Muscle layer of colon (tissue), 2 donors: ENCODE data around the gene CCL3.
"Not testable (repeated sequence)": the region's sequence is repeated elsewhere in the genome, so short reads cannot be mapped to it uniquely, and the experiment has no call there.

Source experiments
- H3K27ac ChIP-seq: one replicate; pipeline ENCODE4 v1.7.0; 2013; ENCODE audit warnings: low read depth, mild to moderate bottlenecking, low read length, moderate library complexity
- H3K27me3 ChIP-seq, 2 donors: one replicate each; pipeline ENCODE4 v1.7.0; 2013; ENCODE audit warnings: low read length in 2 of 2, mild to moderate bottlenecking in 2 of 2; ENCODE audit not compliant: insufficient read depth in 2 of 2, control insufficient read depth in 1 of 2
- H3K36me3 ChIP-seq: one replicate; pipeline ENCODE4 v1.7.0; 2013; ENCODE audit warnings: mild to moderate bottlenecking, low read length; ENCODE audit not compliant: insufficient read depth
- H3K4me1 ChIP-seq: one replicate; pipeline ENCODE4 v1.7.0; 2013; ENCODE audit warnings: mild to moderate bottlenecking, low read length; ENCODE audit not compliant: insufficient read depth
- H3K4me3 ChIP-seq, 2 donors: one replicate each; pipeline ENCODE4 v1.7.0; 2013; ENCODE audit warnings: low read length in 2 of 2, low read depth in 1 of 2, mild to moderate bottlenecking in 1 of 2, moderate library complexity in 1 of 2
- H3K9ac ChIP-seq: one replicate; pipeline ENCODE4 v1.7.0; 2013; ENCODE audit warnings: low read length
- H3K9me3 ChIP-seq: one replicate; pipeline ENCODE4 v1.7.0; 2013; ENCODE audit warnings: mild to moderate bottlenecking, low read length
- donor health status: abdominal sarcoma.
- donor health status: Adenocarcinoma of cecum.

Gene CCL3

DNA sequence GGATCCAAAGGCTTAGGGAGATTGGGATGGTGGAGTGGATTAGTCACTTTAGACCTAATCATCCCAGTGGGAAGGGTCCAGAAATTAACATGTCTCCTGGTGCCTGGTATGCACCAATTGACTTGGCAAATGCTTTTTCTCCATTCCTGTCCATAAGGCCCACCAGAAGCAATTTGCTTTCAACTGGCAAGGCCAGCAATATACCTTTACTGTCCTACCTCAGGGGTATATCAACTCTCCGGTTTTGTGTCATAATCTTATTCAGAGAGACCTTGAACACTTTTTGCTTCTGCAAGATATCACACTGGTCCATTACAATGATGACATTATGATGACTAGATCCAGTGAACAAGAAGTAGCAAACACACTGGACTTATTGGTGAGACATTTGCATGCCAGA lies 23.2 kb upstream of the CCL3 start:
- not testable (repeated sequence) for H3K36me3 ChIP-seq, H3K9me3 ChIP-seq, H3K27me3 ChIP-seq

DNA sequence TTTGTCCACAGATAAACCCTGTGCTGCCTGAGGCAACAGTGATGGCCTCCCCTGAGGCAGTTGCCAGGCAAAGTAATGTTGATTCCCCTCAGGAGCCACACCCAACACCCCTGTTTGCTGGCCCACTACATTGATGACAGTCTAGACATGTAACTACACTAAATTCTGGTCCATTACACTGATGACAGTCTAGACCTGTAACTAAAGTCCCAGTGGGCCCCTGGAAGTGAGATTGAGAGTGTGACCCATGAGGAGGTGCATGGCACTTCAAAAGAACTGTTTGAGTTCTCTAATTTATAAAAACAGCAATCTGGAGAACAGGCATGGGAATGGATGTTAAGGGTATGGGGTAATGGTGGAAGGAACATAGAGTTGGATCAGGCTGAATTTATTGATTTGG lies 22.6 kb upstream of the CCL3 start:
- Histone ChIP-seq H3K27me3 (no peaks in the 10 kb centered on the region), H3K36me3 (no peaks in the 10 kb centered on the region), H3K9me3 (no peaks in the 10 kb centered on the region), H3K4me3 (no peak overlapping the region), H3K4me1 (no peaks in the 10 kb centered on the region), H3K27ac (no peak overlapping the region), H3K9ac (no peak overlapping the region)

More for the DNA sequence above, 23.2 kb upstream of the CCL3 start:
- H3K4me3 ChIP-seq, H3K4me1 ChIP-seq, H3K9ac ChIP-seq, H3K27ac ChIP-seq: not testable (repeated sequence)

DNA sequence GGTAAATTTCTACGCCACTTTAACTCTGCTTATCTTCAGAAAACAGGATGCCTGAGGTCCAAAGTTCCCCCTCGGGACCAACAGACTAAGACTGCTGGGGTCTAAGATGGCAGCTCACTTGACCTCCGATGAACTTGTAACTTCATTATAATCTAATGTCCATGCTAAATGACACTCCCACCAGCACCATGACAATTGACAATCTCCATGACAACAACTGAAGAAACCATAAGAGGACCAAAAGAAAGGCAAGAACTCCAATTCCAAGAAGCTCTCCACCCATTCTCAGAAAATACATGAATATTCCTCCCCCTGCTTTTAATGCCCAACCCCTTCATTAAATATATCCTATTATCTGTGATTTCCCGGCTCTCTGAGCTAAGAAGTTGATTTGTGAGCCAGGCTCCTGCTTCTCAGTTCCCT lies 21.1 kb upstream of the CCL3 start:
- Histone ChIP-seq H3K27me3 (no peaks in the 10 kb centered on the region), H3K4me1 (no peaks in the 10 kb centered on the region), H3K4me3 (no peak overlapping the region), H3K36me3 (no peaks in the 10 kb centered on the region), H3K27ac (no peak overlapping the region), H3K9me3 (no peaks in the 10 kb centered on the region), H3K9ac (no peak overlapping the region)

DNA sequence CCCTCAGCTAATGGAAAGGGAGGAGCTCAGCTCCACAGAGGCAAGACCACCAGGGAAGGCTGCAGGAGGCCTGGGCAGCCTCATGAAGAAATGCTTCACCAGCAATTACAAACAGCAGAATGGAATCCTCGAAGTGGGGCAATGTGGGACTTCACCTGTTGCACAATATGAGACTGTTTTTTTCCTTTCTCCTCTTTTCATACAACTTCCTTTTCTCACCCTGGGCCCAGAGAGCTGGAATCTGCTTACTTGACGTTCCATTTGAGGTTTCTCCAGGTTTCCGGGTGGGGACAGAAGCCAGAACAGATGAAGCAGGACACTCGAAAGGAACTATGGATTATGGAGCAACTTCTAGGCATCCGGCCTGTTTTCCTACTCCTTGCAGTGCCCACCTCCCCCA lies 18.3 kb upstream of the CCL3 start:
- not testable (repeated sequence) for H3K4me3 ChIP-seq, H3K4me1 ChIP-seq, H3K9me3 ChIP-seq, H3K27me3 ChIP-seq, H3K27ac ChIP-seq, H3K36me3 ChIP-seq, H3K9ac ChIP-seq

DNA sequence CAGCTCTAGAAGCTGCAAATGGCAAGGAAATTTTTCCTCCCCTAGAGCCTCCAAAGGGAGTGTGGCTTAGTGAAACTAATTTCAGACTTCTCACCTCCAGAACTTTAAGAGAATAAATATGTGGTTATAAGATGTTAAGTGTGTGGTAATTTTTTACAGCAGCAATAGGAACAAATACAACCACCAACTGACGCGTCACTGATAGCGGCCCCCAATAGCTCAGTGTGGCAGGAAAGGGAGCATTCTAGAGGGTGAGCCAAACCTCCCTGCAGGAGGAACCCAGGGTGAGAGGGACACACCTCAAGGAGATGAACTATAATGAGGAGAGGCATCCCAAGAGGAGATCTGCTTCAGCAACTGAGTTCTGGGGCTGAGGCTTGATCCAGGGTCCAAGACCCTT lies 17.7 kb upstream of the CCL3 start:
- Histone ChIP-seq H3K27ac (no peak overlapping the region), H3K36me3 (no peaks in the 10 kb centered on the region), H3K27me3 (no peaks in the 10 kb centered on the region), H3K4me1 (no peaks in the 10 kb centered on the region), H3K9ac (no peak overlapping the region), H3K9me3 (no peaks in the 10 kb centered on the region), H3K4me3 (no peak overlapping the region)

DNA sequence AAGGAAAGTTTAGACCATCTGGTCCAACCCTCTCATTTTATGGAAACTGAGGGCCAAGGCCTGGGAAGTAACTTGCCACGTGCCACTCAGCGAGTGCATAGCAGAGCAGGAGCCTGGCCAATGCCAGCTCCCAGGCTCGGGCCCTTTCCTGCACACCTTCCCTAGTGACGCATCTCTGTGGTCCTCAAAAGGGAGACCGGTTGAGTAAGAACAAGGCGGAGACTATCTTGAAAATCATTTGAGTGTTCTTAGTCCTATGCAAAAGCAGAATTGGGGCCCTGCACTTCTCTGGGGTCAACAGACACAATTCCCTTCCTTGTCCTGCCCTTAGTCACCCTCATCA lies 16.5 kb upstream of the CCL3 start:
- H3K27ac ChIP-seq, result no peak overlapping the region
- H3K4me3 ChIP-seq, result no peak overlapping the region
- no peaks in the 10 kb centered on the region for H3K27me3 ChIP-seq
- H3K9me3 ChIP-seq, result no peaks in the 10 kb centered on the region
- no peaks in the 10 kb centered on the region for H3K36me3 ChIP-seq
- H3K4me1 ChIP-seq, result no peaks in the 10 kb centered on the region
- no peak overlapping the region for H3K9ac ChIP-seq

DNA sequence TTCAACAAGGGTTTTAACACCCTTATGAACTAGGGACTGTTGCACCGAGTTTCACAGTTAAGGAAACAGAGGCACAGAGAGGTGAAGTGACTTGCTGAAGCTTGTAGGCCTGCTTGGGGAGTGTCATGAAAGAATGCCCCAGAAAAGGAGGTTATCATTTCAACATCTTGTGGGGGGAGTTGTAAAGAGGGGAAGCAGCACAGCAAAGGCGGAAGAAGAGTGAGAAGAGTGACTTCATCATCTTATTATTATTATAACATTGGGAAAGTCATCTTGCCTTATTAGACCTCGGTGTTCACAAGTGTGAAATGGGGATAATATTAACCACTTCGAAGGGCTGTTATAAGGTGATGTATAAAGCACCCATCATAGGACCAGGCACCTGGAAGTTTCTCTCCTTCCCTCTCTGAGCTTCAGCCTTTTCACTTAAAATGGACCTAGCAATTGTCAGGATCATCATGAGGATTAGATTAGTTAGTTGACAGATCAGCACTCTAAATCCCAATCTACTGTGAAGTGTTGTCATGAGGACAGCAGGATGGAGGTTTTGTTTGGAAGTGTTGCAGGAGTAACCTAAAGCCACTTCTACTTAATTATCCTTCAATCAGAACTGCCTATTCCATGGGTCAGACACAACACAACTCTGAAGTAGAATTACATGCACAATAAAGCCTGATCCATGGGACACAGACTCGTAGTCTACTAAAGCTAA lies 16.0 kb upstream of the CCL3 start:
- Histone ChIP-seq H3K4me1 (no peaks in the 10 kb centered on the region), H3K9ac (no peak overlapping the region), H3K9me3 (no peaks in the 10 kb centered on the region)

DNA sequence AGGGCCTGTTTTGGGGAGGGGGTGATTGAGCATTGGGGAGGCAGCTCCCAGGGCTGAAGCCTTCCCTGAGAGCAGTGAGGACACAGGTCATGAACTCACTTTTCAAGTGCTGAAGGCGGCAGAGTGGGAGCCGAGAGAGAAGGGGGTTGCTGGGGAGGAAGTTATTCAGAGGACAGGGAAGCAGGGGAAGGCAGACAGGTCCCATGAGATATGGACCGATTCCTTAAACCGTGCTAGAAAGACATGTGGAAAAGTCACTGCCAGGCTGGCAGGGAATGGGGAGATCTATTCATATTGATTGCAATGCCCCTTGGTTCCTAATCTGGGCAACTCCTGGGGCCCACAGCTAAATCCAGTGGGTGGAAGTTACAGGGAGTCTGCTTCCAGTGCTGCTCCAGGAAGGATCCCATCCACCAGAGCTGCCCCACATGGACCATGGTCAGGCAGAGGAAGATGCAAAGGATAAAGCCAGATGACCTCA lies 14.8 kb upstream of the CCL3 start:
- Histone ChIP-seq H3K4me1 (no peaks in the 10 kb centered on the region), H3K9me3 (no peaks in the 10 kb centered on the region), H3K27me3 (no peaks in the 10 kb centered on the region), H3K4me3 (no peak overlapping the region), H3K27ac (no peak overlapping the region), H3K9ac (no peak overlapping the region), H3K36me3 (no peaks in the 10 kb centered on the region)

More for the DNA sequence above, 16.0 kb upstream of the CCL3 start:
- no peaks in the 10 kb centered on the region for H3K27me3 ChIP-seq
- H3K4me3 ChIP-seq, result no peak overlapping the region
- no peaks in the 10 kb centered on the region for H3K36me3 ChIP-seq
- H3K27ac ChIP-seq, result no peak overlapping the region

DNA sequence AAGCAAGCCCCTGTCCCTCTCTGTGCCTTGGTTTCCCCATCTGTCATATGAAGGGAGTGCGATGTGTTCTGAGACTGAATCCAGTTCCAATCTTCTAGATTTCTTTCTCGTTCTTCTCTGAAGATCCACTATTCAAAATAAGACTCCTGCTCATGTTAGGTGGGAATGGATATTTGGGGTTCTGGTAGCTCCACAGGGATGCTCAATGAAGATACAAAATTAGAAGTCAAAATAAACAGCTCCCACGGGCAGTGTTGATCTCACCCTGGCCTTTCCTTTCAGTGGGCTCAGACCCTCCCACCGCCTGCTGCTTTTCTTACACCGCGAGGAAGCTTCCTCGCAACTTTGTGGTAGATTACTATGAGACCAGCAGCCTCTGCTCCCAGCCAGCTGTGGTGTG lies 14.3 kb upstream of the CCL3 start:
- H3K9me3 ChIP-seq, H3K27me3 ChIP-seq, H3K4me3 ChIP-seq, H3K4me1 ChIP-seq, H3K27ac ChIP-seq, H3K9ac ChIP-seq, H3K36me3 ChIP-seq: not testable (repeated sequence)

DNA sequence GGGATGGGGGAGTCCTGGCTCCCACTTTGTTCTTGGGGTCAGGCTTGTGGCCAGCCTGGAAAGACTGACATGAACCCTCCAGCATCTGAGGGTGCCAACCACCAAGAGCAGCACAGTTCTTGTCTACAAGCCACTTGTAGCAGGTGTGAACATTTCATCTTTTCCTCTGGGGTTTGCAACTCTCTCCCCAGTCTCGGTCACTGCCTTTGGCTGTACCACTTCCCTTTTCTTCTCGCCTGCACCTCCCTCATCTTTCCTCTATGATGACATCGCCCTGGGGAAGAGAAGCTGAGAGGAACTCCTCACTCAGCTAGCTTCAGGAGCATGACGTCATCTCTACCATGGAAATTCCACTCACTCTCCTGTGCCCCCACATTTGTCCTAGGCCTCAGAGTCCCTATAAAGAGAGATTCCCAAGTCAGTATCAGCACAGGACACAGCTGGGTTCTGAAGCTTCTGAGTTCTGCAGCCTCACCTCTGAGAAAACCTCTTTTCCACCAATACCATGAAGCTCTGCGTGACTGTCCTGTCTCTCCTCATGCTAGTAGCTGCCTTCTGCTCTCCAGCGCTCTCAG lies 13.5 kb upstream of the CCL3 start, which contains the start of gene CCL4:
Gene CCL4 (plus strand): TSS at position 427 of the 575 bp plus-strand sequence. CDS start 79 bp downstream, at position 506.
- not testable (repeated sequence) for H3K9me3 ChIP-seq, H3K4me3 ChIP-seq

DNA sequence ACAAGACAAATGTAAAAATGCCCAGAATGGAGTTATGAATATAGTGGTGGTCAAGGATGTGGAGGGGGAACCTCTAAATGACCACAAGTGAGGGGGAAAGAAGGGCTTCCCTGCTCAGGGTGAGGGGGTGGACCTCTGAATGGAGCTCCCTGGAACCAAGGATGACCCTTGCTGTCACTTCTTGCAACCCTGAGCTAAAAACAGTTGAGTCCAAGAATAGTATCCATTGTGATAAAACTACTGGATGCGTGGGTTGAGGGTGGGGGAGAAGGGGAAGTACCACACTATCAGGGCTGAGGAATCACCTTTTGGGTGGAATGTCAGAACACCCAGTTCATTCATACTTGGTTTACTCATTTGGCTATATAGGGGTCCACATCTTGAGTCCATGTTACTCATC lies 9.1 kb upstream of the CCL3 start:
- H3K9me3 ChIP-seq, H3K27me3 ChIP-seq, H3K4me1 ChIP-seq, H3K9ac ChIP-seq, H3K4me3 ChIP-seq, H3K36me3 ChIP-seq, H3K27ac ChIP-seq: not testable (repeated sequence)

More for the DNA sequence above, 13.5 kb upstream of the CCL3 start, which contains the start of gene CCL4:
- H3K9ac ChIP-seq, H3K27ac ChIP-seq, H3K36me3 ChIP-seq, H3K4me1 ChIP-seq, H3K27me3 ChIP-seq: not testable (repeated sequence)

DNA sequence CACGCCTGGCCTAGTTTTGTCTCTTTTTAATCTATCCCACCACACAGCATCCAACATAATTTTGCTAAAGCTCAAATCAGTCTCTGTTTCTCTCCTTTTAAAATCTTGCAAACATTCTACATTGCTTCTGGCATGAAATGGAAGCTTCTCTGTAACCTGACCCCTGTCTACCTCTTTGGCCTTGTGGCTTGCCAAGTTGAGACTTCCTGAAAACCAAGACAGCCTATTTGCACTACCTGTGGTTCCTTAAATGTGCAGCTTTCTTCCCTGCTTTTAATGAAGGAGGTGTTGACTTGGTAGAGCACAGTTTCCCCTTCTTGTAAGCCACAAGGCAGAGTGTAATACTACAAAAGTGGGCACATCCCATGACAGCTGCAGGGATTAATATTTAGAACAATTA lies 6.0 kb upstream of the CCL3 start:
- Histone ChIP-seq H3K4me3 (no peak overlapping the region), H3K9me3 (no peaks in the 10 kb centered on the region), H3K27me3 (no peaks in the 10 kb centered on the region), H3K4me1 (no peaks in the 10 kb centered on the region), H3K36me3 (no peaks in the 10 kb centered on the region), H3K9ac (no peak overlapping the region), H3K27ac (no peak overlapping the region)
